Measurements from ENCODE around the gene PPP1R7.
A peak's percentile ranks its signal among the peaks of the same experiment; 100 is the strongest.

The PPP1R7 gene

DNA sequence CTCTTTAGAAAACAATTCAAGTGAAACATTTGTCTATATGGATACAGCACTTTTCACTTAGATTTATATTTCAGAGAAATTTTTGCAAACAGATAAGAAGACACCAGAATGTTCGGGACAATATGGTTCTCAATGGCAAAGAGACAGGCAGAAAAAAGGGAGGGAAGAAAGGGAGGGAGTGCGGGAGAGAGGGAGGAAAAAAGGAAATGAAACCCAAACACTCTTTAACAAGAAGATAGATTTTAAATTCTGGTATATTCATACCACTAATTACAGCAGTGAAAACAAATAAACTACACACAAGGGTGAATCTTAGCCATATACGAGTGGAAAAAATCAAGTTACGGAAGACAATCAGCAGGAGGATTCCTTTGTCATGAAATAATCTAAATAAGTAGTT is 4.0 kb upstream of the PPP1R7 start:
- H3K4me3 ChIP-seq (ENCODE audit: low read depth, low read length), result no peak overlapping the region
- TF ChIP-seq, protein P1, sequence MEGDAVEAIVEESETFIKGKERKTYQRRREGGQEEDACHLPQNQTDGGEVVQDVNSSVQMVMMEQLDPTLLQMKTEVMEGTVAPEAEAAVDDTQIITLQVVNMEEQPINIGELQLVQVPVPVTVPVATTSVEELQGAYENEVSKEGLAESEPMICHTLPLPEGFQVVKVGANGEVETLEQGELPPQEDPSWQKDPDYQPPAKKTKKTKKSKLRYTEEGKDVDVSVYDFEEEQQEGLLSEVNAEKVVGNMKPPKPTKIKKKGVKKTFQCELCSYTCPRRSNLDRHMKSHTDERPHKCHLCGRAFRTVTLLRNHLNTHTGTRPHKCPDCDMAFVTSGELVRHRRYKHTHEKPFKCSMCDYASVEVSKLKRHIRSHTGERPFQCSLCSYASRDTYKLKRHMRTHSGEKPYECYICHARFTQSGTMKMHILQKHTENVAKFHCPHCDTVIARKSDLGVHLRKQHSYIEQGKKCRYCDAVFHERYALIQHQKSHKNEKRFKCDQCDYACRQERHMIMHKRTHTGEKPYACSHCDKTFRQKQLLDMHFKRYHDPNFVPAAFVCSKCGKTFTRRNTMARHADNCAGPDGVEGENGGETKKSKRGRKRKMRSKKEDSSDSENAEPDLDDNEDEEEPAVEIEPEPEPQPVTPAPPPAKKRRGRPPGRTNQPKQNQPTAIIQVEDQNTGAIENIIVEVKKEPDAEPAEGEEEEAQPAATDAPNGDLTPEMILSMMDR (IDR thresholded peaks at IDR 0.05; ENCODE audit: low read depth, low read length), result no peak
- TF ChIP-seq, protein P2, sequence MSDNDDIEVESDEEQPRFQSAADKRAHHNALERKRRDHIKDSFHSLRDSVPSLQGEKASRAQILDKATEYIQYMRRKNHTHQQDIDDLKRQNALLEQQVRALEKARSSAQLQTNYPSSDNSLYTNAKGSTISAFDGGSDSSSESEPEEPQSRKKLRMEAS (IDR thresholded peaks at IDR 0.05; ENCODE audit: low read depth, low read length), result no peak
- TF ChIP-seq POLR2A (IDR thresholded peaks at IDR 0.05; ENCODE audit: extremely low read depth, insufficient read length) (no peak), MYC (IDR thresholded peaks at IDR 0.05; ENCODE audit: low read depth, low read length) (no peak)
- DNase-seq (ENCODE audit: low read depth), result no peak

DNA sequence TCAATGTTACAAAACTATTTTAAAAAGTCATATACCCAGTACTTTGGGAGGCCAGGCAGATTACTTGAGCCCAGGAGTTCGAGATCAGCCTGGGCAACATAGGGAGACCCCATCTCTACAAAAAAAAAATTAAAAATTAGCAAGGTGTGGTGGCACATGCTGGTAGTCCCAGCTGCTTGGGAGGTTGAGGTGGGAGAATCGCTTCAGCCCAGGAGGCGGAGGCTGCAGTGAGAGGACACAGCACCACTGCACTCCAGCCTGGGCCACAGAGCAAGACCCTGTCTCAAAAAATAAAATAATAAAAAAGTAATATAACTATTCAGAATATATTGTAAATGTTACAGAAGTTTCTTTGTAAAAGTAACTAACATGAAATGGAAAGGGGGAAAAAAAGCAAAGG is 2.9 kb upstream of the PPP1R7 start:
- DNase-seq (ENCODE audit: low read depth), result no peak
- H3K4me3 ChIP-seq (ENCODE audit: low read depth, low read length), result no peak overlapping the region
- TF ChIP-seq, protein P2 (IDR thresholded peaks at IDR 0.05; ENCODE audit: low read depth, low read length), result no peak
- TF ChIP-seq MYC (IDR thresholded peaks at IDR 0.05; ENCODE audit: low read depth, low read length) (no peak), POLR2A (IDR thresholded peaks at IDR 0.05; ENCODE audit: extremely low read depth, insufficient read length) (no peak)
- TF ChIP-seq, protein P1 (IDR thresholded peaks at IDR 0.05; ENCODE audit: low read depth, low read length), result no peak

DNA sequence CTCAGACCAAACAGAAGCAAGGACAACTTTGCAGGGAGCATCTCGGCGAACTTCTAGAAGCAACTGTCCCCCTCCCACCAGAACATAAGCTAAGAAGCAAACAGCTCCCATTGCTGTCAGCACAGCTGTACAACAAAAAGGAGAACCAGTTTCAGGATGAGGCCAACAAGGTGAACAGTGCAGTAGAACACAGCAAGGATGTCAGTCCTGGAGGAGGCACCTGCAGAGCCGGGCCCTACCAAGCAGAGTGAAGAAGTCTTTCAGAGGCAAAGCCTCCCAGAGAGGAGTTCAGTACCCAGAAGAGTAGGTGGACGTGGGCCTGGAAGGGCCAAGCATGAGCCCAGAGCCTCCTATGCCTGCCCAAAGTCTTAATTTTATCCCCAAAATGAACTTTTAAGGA is 2.0 kb upstream of the PPP1R7 start:
- no peak for TF ChIP-seq MYC (IDR thresholded peaks at IDR 0.05; ENCODE audit: low read depth, low read length)
- H3K4me3 ChIP-seq (ENCODE audit: low read depth, low read length), result peak overlapping the region; percentile 95
- peak; percentile 33 for DNase-seq (ENCODE audit: low read depth)

DNA sequence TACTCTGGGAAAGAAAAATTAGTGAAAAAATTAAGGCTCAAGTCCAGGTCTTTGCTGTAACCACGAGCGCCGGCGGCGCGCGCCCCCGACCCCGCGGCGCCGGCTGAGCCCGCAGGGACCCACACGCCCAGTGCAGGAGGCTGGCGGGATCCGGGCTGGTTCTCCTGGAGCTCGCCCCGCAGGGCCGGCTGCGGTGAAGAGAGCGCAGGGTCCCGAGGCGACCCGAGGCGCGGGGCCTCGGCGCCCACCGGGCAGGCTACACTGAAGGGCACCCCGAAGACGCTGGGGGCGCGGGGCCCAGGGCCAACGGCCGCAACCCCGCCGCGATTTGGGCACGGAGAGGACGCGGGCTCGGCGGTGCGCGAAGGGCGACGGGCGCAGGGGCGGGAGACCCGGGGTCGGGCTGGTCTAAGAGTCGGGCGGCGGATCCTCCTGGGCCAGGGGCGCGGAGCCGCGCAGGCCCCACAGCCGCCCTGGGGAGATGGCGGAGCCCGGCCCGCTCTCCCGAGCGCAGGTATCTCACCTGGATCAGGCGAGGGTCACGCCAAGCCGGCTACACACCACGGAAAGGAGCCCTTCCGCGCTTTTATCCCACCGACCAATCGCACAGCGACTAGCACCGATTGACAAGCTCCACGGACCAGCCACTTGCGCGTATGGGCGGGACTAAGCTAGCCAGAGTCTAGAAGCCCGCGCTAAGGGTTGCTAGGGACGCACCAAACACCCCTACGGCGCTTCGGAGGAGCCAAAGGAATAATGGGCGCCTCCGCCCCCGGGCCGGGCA is 1.2 kb upstream of the PPP1R7 start, which contains the start of gene PASK:
Gene PASK (minus strand): TSS at position 582 of the 784 bp plus-strand sequence. CDS start 6,440 bp downstream, outside the sequence.
- peak; percentile 98 for DNase-seq (ENCODE audit: low read depth)
- TF ChIP-seq MYC (IDR thresholded peaks at IDR 0.05; ENCODE audit: low read depth, low read length) (0 out of 2 replicates have a peak, but pooled peaks have one; percentile 12), POLR2A (IDR thresholded peaks at IDR 0.05; ENCODE audit: extremely low read depth, insufficient read length) (peak; percentile 15)
- TF ChIP-seq, protein P1 (IDR thresholded peaks at IDR 0.05; ENCODE audit: low read depth, low read length), result no peak
- TF ChIP-seq, protein P2 (IDR thresholded peaks at IDR 0.05; ENCODE audit: low read depth, low read length), result peak; percentile 59
- peak within 1 kb of the TSS; percentile 95 for H3K4me3 ChIP-seq (ENCODE audit: low read depth, low read length)

DNA sequence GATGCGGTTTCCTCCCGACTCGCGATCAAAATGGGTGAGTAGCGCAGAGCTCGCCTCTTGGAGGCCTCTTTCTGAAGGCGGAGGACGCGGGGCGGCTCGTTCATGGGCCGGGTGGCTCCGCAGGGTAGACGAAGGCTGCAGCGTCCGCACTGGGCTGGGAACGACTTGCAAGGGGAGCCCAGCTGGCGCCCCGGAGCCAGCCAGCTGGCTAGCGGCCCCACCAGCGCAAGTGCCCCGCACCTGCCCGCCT is 667 bp upstream of the PPP1R7 start:
- TF ChIP-seq, protein P2 (IDR thresholded peaks at IDR 0.05; ENCODE audit: low read depth, low read length), result no peak
- TF ChIP-seq MYC (IDR thresholded peaks at IDR 0.05; ENCODE audit: low read depth, low read length) (no peak), POLR2A (IDR thresholded peaks at IDR 0.05; ENCODE audit: extremely low read depth, insufficient read length) (no peak)
- TF ChIP-seq, protein P1 (IDR thresholded peaks at IDR 0.05; ENCODE audit: low read depth, low read length), result no peak
- peak overlapping the region; percentile 95 for H3K4me3 ChIP-seq (ENCODE audit: low read depth, low read length)
- DNase-seq (ENCODE audit: low read depth), result no peak

DNA sequence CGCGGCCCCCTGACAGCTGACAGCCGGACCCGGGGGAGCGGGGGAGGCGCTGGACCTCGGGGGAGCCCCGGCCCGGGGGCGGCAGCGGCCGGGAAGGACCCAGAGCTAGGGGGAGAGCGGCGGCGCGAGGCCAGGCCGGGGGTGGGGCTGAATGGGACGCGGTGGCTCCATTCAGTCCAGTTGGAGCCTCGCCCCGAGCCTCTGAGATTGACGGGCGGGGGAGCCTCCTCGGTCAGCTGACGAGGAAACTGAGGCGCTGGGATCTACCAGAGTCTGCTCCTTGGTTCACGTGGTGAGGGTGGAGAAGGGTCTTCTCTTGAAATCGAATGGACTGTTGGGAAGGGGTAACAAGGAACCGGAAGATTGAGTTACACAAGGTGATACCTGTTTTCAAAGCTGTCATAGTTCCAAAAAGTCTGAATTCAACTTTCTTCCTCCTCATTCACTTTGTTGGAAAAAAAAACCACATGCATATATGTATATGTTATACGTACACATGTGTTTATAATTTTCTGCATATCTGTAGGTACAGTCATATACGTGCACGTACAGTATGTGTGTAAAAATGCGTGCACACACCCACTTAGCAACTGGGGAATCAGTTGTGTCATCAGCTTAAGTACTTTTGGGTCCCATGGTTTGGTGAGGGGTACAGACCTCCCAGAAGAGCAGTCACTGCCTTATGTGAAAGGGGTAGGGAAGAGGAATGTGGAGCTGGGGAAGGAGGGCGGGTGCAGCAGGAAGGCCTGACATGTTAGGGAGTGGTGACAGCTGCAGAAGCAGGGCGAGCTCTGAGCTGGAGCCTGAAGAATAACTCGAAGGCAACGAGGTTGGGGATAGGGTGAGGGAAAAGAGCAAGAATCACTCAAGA is 628 bp downstream of the PPP1R7 start:
- H3K4me3 ChIP-seq (ENCODE audit: low read depth, low read length), result peak overlapping the region; percentile 95
- DNase-seq (ENCODE audit: low read depth), result no peak
- no peak for TF ChIP-seq POLR2A (IDR thresholded peaks at IDR 0.05; ENCODE audit: extremely low read depth, insufficient read length)
- TF ChIP-seq MYC (IDR thresholded peaks at IDR 0.05; ENCODE audit: low read depth, low read length), result 0 out of 2 replicates have a peak, but pooled peaks have one; percentile 30
- TF ChIP-seq, protein P2 (IDR thresholded peaks at IDR 0.05; ENCODE audit: low read depth, low read length), result 0 out of 2 replicates have a peak, but pooled peaks have one; percentile 7
- TF ChIP-seq, protein P1 (IDR thresholded peaks at IDR 0.05; ENCODE audit: low read depth, low read length), result no peak

Measured in NB4 (cell line).